Dedifferentiated amniotic fluid mesenchymal stem cell (primary cell): ENCODE measurements around the gene RSBN1L.
"Not testable (repeated sequence)": the region's sequence is repeated elsewhere in the genome, so short reads cannot be mapped to it uniquely, and the experiment has no call there.

Experiments
- DNase-seq: peaks from one replicate; pipeline ENCODE4 v3.0.0-alpha.2; 2016; ENCODE audit errors: extremely low spot score

RSBN1L gene

GRCh38 chr7:77696057-77696642, at the start of gene RSBN1L:
Gene RSBN1L (plus strand): TSS chr7:77696459. CDS start chr7:77696470, 11 bp downstream.
- peak; percentile 98 for DNase-seq

- DNase-seq: no peak
Measured at GRCh38 chr7:77648742-77649338, 47.4 kb upstream of the RSBN1L start.

DNA sequence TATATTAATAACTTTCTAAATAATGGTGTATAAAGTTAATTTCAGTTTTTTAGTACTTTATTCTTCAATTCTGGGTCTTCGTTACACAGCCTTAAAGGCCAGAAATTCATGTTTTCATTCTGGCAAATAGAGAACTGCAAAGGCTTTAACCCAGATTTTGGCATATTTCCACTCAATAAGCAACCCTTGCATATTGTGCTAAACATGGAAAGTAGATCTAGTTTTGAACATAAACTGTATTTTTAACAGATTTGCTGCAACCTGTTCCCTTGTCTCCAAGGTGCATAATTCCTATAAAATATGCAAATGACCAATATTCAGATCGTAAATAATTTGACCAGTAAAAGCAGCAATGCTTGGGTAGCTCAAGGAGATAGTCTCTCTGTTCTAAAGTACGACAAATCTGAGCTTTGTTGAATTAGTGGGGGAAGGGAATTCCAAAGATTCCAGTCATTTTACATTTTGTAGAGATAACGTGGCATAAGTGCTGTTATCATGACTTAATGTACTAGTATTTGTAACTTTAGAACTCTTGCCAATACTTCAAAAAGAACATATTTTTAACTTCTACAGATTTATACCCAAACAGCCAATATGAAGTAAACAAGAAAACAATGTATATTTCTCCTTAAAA, 46.4 kb upstream of the RSBN1L start:
- no peak for DNase-seq

- peak; percentile 58 for DNase-seq
Measured at GRCh38 chr7:77651575-77652162, 44.6 kb upstream of the RSBN1L start.

DNA sequence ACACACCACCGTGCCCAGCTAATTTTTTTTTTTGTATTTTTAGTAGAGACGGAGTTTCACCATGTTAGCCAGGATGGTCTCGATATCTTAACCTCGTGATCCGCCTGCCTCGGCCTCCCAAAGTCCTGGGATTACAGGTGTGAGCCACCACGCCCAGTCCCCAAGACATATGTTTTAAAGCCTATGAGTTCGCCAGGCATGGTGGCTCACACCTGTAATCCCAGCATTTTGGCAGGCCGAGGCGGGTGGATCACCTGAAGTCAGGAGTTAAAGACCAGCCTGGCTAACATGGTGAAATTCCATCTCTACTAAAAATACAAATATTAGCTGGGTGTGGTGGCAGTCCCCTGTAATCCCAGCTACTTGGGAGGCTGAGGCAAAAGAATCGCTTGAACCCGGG, 43.4 kb upstream of the RSBN1L start:
- DNase-seq: not testable (repeated sequence)

DNA sequence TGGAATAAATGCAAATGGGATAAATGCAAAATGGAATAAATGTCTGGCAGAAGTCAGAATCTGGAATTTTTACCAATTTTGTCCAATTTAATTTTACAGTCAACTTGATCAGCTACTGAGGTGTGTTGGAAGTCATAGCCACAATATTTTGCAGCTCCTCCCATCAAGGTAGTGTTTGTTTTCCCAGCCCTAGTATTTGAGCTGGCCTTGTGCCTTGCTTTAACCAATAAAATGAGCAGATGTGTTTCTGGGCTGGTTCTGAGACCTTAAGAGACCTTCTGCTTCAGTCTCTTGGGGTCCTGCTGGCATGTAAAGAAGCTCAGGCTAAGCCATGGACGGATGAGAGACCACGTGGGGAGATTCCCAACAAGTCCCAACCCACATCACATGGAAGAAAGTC, 42.7 kb upstream of the RSBN1L start:
- no peak for DNase-seq

DNA sequence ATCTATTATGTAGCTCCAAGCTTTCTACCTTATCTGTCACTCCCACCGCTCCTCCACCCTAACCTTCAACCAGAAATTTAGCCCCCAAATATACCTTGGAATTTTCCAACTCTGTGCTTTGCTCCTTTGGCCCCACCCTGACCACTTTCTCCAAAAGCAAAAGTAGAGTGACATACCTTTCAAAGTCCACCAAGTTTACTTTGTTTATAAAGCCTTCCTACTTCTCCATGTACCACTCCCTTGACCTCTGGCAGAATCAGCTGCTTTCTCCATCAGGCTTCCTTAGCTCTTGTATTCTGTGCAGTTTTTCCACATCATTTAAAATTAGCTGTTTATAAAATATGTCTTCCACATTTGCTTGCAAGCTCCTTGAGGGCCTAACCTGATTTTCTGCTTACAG, 40.9 kb upstream of the RSBN1L start:
- no peak for DNase-seq

- no peak for DNase-seq
Measured at GRCh38 chr7:77655836-77656455, 40.3 kb upstream of the RSBN1L start.

- DNase-seq: peak; percentile 30
Measured at GRCh38 chr7:77657427-77658224, 38.6 kb upstream of the RSBN1L start.

- no peak for DNase-seq
Measured at GRCh38 chr7:77658928-77659327, 37.3 kb upstream of the RSBN1L start.

GRCh38 chr7:77661816-77662215, 34.4 kb upstream of the RSBN1L start:
- no peak for DNase-seq

DNA sequence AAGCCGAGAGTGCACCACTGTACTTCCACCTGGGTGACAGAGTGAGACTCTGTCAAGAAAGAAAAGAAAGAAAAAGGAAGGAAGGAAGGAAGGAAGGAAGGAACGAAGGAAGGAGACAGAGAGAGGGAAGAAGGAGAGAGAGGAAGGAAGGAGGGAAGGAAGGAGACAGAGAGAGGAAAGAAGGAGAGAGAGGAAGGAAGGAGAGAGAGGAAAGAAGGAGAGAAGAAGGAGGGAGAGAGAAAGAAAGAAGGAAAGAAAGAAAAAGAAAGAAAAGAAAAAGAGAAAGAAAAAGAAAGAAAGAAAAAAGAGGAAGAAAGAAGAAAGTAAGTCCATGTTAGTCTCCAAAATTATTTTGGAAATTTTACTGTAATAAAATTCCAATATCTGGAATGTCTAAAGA, 33.4 kb upstream of the RSBN1L start:
- no peak for DNase-seq

DNA sequence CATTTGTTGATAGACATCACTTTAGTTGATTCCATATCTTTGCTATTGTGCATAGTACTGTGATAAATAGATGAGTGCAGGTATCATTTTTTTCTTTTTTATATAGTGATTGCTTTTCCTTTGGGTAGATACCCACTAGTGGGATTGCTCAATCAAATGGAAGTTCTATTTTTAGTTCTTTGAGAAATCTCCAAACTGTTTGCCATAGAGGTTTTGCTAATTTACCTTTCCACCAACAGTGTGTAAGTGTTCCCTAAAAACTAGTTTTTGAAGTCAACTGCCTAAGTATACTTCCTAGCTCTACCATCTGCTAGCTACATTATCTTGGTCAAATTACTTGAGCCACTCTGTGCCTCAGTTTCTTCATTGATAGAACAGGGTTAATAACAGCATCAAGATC, 31.5 kb upstream of the RSBN1L start:
- no peak for DNase-seq

- DNase-seq: no peak
Measured at GRCh38 chr7:77665161-77665560, 31.1 kb upstream of the RSBN1L start.

DNA sequence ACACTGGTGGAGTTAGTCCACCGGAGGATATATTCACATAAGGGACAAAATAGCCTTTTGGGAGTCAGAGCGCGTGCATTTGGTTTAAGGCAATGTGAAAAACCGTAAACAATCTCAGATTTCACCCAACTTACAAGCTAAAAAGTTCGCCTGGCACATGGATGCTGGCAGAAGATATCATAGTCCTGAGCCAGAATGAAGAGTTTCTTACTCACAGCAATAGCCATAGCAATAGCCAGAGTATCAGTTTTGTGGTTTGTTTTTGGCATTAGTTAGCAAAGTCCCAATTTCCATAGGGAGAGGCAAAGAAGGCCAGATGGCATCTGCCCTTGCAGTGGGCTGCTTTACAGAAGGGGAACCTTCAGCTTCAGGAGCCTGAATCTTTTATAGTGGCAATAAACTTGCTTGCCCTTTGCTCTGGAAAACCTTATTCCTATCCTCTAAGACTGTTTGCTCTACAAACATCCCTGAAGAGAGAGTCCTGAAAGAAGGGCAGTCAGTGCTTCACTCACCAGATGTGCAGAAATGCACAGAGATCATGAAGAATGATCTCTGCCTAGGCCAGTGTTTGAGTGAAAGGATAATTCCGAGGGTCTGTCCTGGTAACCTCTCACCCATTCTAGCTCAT, 28.7 kb upstream of the RSBN1L start:
- DNase-seq: peak; percentile 5

DNA sequence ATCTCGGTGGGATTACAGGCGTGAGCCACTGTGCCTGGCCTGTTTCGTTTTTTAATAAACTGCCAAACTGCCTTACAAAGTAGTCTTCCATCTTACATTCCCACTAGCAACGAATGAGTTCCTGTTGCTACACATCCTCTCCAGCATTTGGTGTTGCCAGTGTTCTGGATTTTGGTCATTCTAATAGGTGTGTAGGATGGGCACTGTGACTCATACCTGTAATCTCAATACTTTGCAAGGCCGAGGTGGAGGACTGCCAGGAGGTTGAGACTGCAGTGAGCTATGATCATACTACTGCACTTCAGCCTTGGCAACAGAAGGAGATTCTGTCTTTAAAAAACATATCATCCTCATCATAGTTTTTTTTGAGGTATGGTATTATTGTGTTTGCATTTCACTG, 21.4 kb upstream of the RSBN1L start:
- DNase-seq: no peak

DNA sequence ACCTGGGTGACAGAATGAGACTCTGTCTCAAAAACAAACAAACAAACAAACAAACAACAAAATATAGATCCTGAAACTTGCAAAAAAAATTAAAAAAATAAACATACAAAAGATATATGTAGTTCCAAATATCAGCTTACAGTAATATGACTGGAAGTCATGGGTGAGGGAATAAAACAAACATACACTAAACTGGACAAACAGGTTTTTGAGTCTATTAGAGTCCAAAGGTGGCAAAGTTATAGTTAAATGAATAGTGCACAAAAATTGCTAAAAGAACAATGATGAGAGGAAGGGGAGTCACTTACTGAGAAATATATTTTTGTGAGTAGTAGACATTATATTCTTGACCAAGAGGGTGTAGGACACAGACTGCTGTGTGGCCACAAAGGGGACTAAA, 16.7 kb upstream of the RSBN1L start:
- DNase-seq: no peak

GRCh38 chr7:77680266-77680665, 16.0 kb upstream of the RSBN1L start:
- no peak for DNase-seq

DNA sequence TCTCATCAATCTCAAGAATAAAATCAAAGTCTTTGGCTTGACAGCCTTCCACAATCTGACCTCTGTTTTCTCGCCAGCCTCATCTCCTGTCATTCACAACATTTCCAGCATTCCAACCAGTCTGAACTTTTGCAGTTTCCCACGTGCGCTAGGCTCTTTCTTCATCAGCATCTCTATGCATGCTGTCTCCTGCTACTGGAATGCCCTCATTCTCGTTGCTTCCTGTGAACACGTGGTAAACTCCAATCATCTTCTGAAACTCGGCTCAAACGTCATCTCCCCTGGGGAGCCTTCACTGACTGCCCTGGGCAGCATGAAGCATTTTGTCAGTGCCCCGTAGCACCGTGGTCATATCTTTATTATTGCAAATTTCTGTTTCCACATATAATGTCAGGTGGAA, 12.2 kb upstream of the RSBN1L start:
- DNase-seq: no peak

DNA sequence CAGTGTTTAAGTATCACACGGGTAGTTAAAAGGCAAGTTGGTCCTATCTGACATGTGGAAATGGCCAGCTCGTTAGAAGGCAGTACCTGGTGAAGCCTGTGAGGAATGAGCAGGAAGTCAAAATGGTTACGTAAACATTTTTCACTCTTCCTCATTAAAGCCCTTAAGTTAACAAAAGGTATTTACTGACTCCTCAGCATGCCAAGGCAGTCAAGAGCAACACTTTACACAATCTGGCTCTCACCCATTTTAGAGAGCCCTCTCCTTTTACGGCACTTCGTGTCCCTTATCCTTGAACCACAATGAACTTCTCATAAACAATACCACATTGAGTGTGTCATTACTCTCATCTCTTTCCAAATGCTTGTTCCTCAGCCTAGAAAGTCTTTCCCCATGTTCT, 11.0 kb upstream of the RSBN1L start:
- no peak for DNase-seq

DNA sequence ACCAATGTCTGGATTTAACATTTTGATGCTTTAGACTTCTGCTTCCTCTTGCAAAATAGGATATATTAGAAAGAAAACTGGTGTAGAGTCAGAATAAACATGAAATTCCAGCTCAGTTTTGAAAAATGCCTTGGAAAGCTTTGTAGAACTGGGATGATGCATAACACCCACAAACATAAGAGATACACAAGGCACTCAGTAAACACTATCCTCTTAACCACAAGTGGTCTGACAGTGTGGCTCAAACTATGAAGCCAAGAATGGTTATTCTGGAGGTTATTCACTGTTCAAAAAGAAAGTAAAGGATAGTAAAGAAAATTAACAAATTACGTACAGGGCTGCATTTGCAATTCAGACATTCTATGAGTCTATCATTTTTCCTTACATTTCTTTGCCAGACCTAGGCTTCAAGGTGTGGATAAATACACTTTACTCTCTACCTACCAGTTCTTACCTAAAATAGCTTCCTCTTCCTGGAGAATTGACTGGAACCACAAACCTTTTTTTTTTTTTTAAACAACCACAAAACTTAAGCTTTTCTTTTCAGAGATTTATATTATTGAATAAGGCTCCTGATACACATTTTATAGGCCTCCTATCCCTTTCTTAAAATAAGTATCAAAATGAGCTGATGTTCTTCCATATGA, 9.0 kb upstream of the RSBN1L start:
- DNase-seq: no peak
